Caco-2 (cell line): Measurements from ENCODE around the gene SSH2. TPM values are rescaled to one million over a fixed set of nuclear protein-coding genes. Genes with fewer than 3 reads are reported as not detected.

ENCODE experiments used
- BruUV-seq: library from RNA; stranded (reverse); fragments of 400-500 nt; replicated peaks from 2 replicates; lab custom pipeline; 2021; lab: Mats Ljungman, UMichigan
- CTCF ChIA-PET: fragments of 300-600 bp; sonication (Branson Sonifier 250); formaldehyde crosslinking; loops from one replicate; lab custom pipeline; 2022; ENCODE audit warnings: antibody characterized with exemption; lab: Charles Lee
- POLR2A ChIA-PET: fragments of 300-600 bp; sonication (Branson Sonifier 250); formaldehyde crosslinking; loops from one replicate; lab custom pipeline; 2022; ENCODE audit warnings: antibody characterized with exemption; lab: Charles Lee
- DNase-seq, 2 experiments: peaks; one replicate each; pipeline versions ENCODE4 v3.0.0 to v3.0.0-alpha.2; 2020 to 2022
- H3K27me3 ChIP-seq: replicated peaks from 2 replicates; pipeline ENCODE4 v1.6.0; 2011; ENCODE audit warnings: low read length; ENCODE audit not compliant: control insufficient read depth, insufficient read depth
- H3K36me3 ChIP-seq: 2 replicates; pipeline ENCODE4 v1.5.1; 2011; ENCODE audit warnings: low read length; ENCODE audit not compliant: control insufficient read depth, insufficient read depth
- H3K4me1 ChIP-seq: fragments of 250-450 bp; sonication (Bioruptor Pico); 2 replicates; pipeline ENCODE4 v1.5.1; 2020; ENCODE audit warnings: mild to moderate bottlenecking
- H3K4me3 ChIP-seq: 2 replicates; pipeline ENCODE4 v1.5.1; 2011; ENCODE audit warnings: low read depth, mild to moderate bottlenecking, control low read depth, low read length
- H3K9me3 ChIP-seq: fragments of 250-450 bp; sonication (Bioruptor Pico); 2 replicates; pipeline ENCODE4 v1.5.1; 2020; ENCODE audit warnings: mild to moderate bottlenecking, moderate library complexity
- H3K27ac Mint-ChIP-seq: one replicate; pipeline ENCODE4 v1.8.0; 2022; ENCODE audit warnings: mixed read lengths; ENCODE audit not compliant: unreplicated experiment
- H3K27me3 Mint-ChIP-seq: one replicate; pipeline ENCODE4 v1.8.0; 2022; ENCODE audit warnings: mixed read lengths; ENCODE audit not compliant: insufficient read depth, unreplicated experiment
- H3K36me3 Mint-ChIP-seq: one replicate; pipeline ENCODE4 v1.8.0; 2022; ENCODE audit warnings: mild to moderate bottlenecking, mixed read lengths; ENCODE audit not compliant: insufficient read depth, unreplicated experiment
- H3K4me1 Mint-ChIP-seq: one replicate; pipeline ENCODE4 v1.8.0; 2022; ENCODE audit warnings: low read depth, mixed read lengths; ENCODE audit not compliant: unreplicated experiment
- H3K4me3 Mint-ChIP-seq: one replicate; pipeline ENCODE4 v1.8.0; 2022; ENCODE audit warnings: mild to moderate bottlenecking, moderate library complexity, mixed read lengths; ENCODE audit not compliant: unreplicated experiment
- H3K9me3 Mint-ChIP-seq: one replicate; pipeline ENCODE4 v1.8.0; 2022; ENCODE audit warnings: mixed read lengths; ENCODE audit not compliant: unreplicated experiment
- intact Hi-C: fragments of 100-400 bp; cut with micrococcal nuclease; formaldehyde crosslinking; loops from one replicate; pipeline ENCODE4 v1.10.0; 2022; ENCODE audit not compliant: unreplicated experiment
- total RNA-seq: library from RNA; stranded (reverse); gene quantifications from 2 replicates; pipeline ENCODE4 v1.2.3, GENCODE V29; 2022
- TF ChIP-seq, protein P1 (sequence below), 2 experiments: fragments of 200-600 bp in 1 of 2; IDR thresholded peaks; 1 replicate in 1 of 2; 2 replicates in 1 of 2; pipeline versions ENCODE4 v1.5.1 to v1.8.0; 2011 to 2022; ENCODE audit warnings: antibody characterized with exemption in 1 of 2, control low read depth in 1 of 2, inconsistent platforms in 1 of 2, low read depth in 1 of 2, low read length in 1 of 2, mild to moderate bottlenecking in 1 of 2, moderate library complexity in 1 of 2; ENCODE audit not compliant: insufficient read depth in 1 of 2, severe bottlenecking in 1 of 2, unreplicated experiment in 1 of 2

Gene SSH2
- total RNA-seq, 1 experiment from 2014 or later: 48.2 TPM

DNA sequence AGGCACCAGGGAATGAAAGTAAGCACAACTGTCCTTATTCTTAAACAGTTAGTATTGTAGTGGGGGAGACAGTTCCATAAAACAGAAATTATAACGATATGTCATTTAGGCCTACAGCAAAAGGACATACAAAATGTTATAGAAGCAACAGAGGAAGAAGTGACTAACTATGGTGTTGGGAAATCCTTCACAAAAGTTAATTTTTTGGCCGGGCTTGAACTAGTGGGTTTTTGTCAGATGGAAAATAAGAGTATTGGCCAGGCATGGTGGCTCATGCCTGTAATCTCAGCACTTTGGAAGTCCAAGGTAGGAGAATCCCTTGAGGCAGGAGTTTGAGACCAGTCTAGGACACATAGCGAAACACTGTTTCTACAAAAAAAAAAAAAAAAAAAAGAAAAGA, 127.8 kb downstream of the SSH2 start:
- BruUV-seq: no TSS peak
- TF ChIP-seq, protein P1, sequence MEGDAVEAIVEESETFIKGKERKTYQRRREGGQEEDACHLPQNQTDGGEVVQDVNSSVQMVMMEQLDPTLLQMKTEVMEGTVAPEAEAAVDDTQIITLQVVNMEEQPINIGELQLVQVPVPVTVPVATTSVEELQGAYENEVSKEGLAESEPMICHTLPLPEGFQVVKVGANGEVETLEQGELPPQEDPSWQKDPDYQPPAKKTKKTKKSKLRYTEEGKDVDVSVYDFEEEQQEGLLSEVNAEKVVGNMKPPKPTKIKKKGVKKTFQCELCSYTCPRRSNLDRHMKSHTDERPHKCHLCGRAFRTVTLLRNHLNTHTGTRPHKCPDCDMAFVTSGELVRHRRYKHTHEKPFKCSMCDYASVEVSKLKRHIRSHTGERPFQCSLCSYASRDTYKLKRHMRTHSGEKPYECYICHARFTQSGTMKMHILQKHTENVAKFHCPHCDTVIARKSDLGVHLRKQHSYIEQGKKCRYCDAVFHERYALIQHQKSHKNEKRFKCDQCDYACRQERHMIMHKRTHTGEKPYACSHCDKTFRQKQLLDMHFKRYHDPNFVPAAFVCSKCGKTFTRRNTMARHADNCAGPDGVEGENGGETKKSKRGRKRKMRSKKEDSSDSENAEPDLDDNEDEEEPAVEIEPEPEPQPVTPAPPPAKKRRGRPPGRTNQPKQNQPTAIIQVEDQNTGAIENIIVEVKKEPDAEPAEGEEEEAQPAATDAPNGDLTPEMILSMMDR (IDR thresholded peaks at IDR 0.05; ENCODE audit: insufficient read depth in 1 of 2, low read depth in 1 of 2, low read length in 1 of 2, severe bottlenecking in 1 of 2, unreplicated experiment in 1 of 2): no peak
- H3K4me1 ChIP-seq: no peaks in the 10 kb centered on the region
- Mint-ChIP-seq H3K27ac (no peak overlapping the region), H3K36me3 (no peaks in the 10 kb centered on the region), H3K4me3 (no peak overlapping the region), H3K27me3 (no peaks in the 10 kb centered on the region), H3K9me3 (no peaks in the 10 kb centered on the region), H3K4me1 (no peaks in the 10 kb centered on the region)
- H3K9me3 ChIP-seq: no peaks in the 10 kb centered on the region
- POLR2A ChIA-PET: no interaction called here
- H3K27me3 ChIP-seq: no peaks in the 10 kb centered on the region
- DNase-seq: no peak
- no peak overlapping the region for H3K4me3 ChIP-seq
- H3K36me3 ChIP-seq: no peaks in the 10 kb centered on the region
- CTCF ChIA-PET: interaction anchor here (1.2 kb wide), 1 partner anchor 163 kb away, joined by 3 read pairs; no protein-coding TSS in a partner anchor
- intact Hi-C loops: no loop called here

DNA sequence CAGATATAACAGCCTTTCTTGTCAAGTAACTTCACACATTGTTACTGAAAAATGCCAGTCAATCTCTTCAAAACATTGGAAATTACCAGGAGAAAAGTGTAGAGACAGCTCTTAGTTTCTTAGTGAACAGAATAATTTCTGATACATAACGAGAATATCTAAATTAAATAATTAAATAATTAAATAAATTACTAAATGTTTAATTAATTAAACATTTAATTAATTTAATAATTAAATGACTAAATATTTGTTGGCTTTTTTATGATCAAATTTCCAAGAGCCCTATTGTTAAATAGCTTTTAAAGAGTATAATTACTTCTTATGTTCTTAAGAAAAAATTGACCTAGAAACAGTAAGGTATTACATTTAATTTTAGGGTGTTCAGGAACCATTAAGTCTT, 129.6 kb downstream of the SSH2 start:
- intact Hi-C loops: no loop called here
- Mint-ChIP-seq H3K9me3 (no peaks in the 10 kb centered on the region), H3K4me1 (no peaks in the 10 kb centered on the region), H3K27ac (no peak overlapping the region), H3K36me3 (no peaks in the 10 kb centered on the region), H3K4me3 (no peak overlapping the region), H3K27me3 (no peaks in the 10 kb centered on the region)
- TF ChIP-seq, protein P1 (IDR thresholded peaks at IDR 0.05; ENCODE audit: insufficient read depth in 1 of 2, low read depth in 1 of 2, low read length in 1 of 2, severe bottlenecking in 1 of 2, unreplicated experiment in 1 of 2): no peak
- H3K9me3 ChIP-seq: no peaks in the 10 kb centered on the region
- POLR2A ChIA-PET: no interaction called here
- no TSS peak for BruUV-seq
- CTCF ChIA-PET: no interaction called here
- no peaks in the 10 kb centered on the region for H3K36me3 ChIP-seq
- no peak overlapping the region for H3K4me3 ChIP-seq
- no peaks in the 10 kb centered on the region for H3K4me1 ChIP-seq
- DNase-seq: no peak
- H3K27me3 ChIP-seq: no peaks in the 10 kb centered on the region

DNA sequence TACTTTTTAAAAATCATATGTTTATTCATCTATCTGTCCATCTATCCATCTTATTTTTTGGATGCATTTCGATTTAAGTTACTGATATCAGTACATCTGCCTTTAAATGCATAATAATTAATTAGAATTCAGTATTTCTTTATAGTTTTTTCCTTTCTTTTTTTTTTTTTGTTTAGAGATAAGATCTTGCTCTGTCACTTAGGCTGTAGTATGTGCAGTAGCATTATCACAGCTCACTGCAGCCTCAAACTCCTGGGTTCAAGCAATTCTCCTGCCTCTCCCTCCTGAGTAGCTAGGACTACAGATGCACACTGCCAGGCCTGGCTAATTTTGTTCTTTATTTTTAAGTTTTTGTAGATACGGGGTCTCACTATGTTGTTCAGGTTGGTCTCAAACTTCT, 133.4 kb downstream of the SSH2 start:
- Mint-ChIP-seq H3K4me3 (no peak overlapping the region), H3K4me1 (no peaks in the 10 kb centered on the region), H3K9me3 (no peaks in the 10 kb centered on the region), H3K27me3 (no peaks in the 10 kb centered on the region), H3K27ac (no peak overlapping the region), H3K36me3 (no peaks in the 10 kb centered on the region)
- intact Hi-C loops: no loop called here
- no TSS peak for BruUV-seq
- no peak overlapping the region for H3K4me3 ChIP-seq
- ChIA-PET CTCF (no interaction called here), POLR2A (no interaction called here)
- H3K9me3 ChIP-seq: no peaks in the 10 kb centered on the region
- no peaks in the 10 kb centered on the region for H3K27me3 ChIP-seq
- no peaks in the 10 kb centered on the region for H3K36me3 ChIP-seq
- DNase-seq: no peak
- H3K4me1 ChIP-seq: no peaks in the 10 kb centered on the region
- TF ChIP-seq, protein P1 (IDR thresholded peaks at IDR 0.05; ENCODE audit: insufficient read depth in 1 of 2, low read depth in 1 of 2, low read length in 1 of 2, severe bottlenecking in 1 of 2, unreplicated experiment in 1 of 2): no peak
